GM23338 (cell line): ENCODE results near the gene PSG6.
"Not testable (repeated sequence)": the region's sequence is repeated elsewhere in the genome, so short reads cannot be mapped to it uniquely, and the experiment has no call there.

ENCODE experiments used
- CREB1 ChIP-seq: fragments of 250-450 bp; sonication (Bioruptor Pico); IDR thresholded peaks from 2 replicates; pipeline ENCODE4 v1.5.0; 2020; ENCODE audit warnings: low read depth, mild to moderate bottlenecking, moderate library complexity
- CTCF ChIP-seq, 2 experiments: fragments of 200-600 bp in 1 of 2; sonication (generic) in 1 of 2; conservative IDR thresholded peaks; 2 replicates each; pipeline versions ENCODE4 v1.5.1 to v1.6.1; 2016 to 2017; ENCODE audit warnings: antibody characterized with exemption in 2 of 2, low read depth in 2 of 2, mild to moderate bottlenecking in 2 of 2, moderate library complexity in 1 of 2
- EZH2 ChIP-seq: fragments of 200-600 bp; sonication (generic); IDR thresholded peaks from one replicate; pipeline ENCODE4 v1.8.0; 2017; ENCODE audit warnings: antibody characterized with exemption, mild to moderate bottlenecking, low read depth; ENCODE audit not compliant: unreplicated experiment
- EZH2phosphoT487 ChIP-seq: fragments of 200-600 bp; sonication (generic); IDR thresholded peaks from one replicate; pipeline ENCODE4 v1.8.1; 2018; ENCODE audit warnings: antibody characterized with exemption; ENCODE audit not compliant: unreplicated experiment
- JUNB ChIP-seq: IDR thresholded peaks from one replicate; pipeline ENCODE4 v1.6.1; 2016; ENCODE audit warnings: antibody characterized with exemption; ENCODE audit not compliant: unreplicated experiment
- NANOG ChIP-seq: IDR thresholded peaks from 2 replicates; pipeline ENCODE4 v1.6.1; 2016; ENCODE audit warnings: antibody characterized with exemption, borderline replicate concordance
- POLR2AphosphoS5 ChIP-seq: IDR thresholded peaks from 2 replicates; pipeline ENCODE4 v1.6.1; 2016; ENCODE audit warnings: antibody characterized with exemption, low read depth
- STAT1 ChIP-seq: IDR thresholded peaks from one replicate; pipeline ENCODE4 v1.6.1; 2016; ENCODE audit warnings: antibody characterized with exemption; ENCODE audit not compliant: unreplicated experiment
- ZNF331 ChIP-seq: fragments of 250-450 bp; sonication (Bioruptor Pico); IDR thresholded peaks from 2 replicates; pipeline ENCODE4 v1.5.0; 2020; ENCODE audit warnings: low read depth, mild to moderate bottlenecking, moderate library complexity
- TF ChIP-seq, protein P1 (sequence below): IDR thresholded peaks from one replicate; pipeline ENCODE4 v1.6.1; 2018; ENCODE audit warnings: antibody characterized with exemption; ENCODE audit not compliant: unreplicated experiment
- TF ChIP-seq, protein P2 (sequence below): IDR thresholded peaks from 2 replicates; pipeline ENCODE4 v1.6.1; 2016; ENCODE audit warnings: antibody characterized with exemption

DNA sequence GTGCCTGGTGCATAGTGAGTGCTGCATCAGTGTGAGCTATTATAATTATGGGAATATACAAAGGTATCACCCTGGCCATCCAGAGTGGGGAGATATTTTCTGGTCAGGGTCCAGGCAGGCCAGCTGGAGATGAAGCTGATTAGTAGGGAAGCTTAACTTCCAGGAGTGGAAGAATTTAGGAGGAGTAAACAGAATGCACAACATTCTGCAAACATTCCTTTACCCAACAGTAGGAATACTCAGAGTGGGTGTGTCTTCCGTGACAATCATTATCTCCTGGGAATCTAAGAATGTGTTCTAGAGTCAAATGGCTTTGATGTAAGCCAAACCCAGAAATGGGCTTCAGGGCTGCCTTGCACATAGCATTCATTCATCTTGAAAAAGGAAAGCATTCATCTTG lies 19.0 kb downstream of the PSG6 start:
- not testable (repeated sequence) for TF ChIP-seq CREB1 (CRISPR knock-in tag); EZH2; CTCF (conservative IDR thresholded peaks at IDR 0.05; ENCODE audit: low read depth in 2 of 2); STAT1; EZH2phosphoT487; JUNB; POLR2AphosphoS5; ZNF331 (CRISPR knock-in tag); NANOG
- TF ChIP-seq, protein P1, sequence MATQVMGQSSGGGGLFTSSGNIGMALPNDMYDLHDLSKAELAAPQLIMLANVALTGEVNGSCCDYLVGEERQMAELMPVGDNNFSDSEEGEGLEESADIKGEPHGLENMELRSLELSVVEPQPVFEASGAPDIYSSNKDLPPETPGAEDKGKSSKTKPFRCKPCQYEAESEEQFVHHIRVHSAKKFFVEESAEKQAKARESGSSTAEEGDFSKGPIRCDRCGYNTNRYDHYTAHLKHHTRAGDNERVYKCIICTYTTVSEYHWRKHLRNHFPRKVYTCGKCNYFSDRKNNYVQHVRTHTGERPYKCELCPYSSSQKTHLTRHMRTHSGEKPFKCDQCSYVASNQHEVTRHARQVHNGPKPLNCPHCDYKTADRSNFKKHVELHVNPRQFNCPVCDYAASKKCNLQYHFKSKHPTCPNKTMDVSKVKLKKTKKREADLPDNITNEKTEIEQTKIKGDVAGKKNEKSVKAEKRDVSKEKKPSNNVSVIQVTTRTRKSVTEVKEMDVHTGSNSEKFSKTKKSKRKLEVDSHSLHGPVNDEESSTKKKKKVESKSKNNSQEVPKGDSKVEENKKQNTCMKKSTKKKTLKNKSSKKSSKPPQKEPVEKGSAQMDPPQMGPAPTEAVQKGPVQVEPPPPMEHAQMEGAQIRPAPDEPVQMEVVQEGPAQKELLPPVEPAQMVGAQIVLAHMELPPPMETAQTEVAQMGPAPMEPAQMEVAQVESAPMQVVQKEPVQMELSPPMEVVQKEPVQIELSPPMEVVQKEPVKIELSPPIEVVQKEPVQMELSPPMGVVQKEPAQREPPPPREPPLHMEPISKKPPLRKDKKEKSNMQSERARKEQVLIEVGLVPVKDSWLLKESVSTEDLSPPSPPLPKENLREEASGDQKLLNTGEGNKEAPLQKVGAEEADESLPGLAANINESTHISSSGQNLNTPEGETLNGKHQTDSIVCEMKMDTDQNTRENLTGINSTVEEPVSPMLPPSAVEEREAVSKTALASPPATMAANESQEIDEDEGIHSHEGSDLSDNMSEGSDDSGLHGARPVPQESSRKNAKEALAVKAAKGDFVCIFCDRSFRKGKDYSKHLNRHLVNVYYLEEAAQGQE, result not testable (repeated sequence)
- TF ChIP-seq, protein P2, sequence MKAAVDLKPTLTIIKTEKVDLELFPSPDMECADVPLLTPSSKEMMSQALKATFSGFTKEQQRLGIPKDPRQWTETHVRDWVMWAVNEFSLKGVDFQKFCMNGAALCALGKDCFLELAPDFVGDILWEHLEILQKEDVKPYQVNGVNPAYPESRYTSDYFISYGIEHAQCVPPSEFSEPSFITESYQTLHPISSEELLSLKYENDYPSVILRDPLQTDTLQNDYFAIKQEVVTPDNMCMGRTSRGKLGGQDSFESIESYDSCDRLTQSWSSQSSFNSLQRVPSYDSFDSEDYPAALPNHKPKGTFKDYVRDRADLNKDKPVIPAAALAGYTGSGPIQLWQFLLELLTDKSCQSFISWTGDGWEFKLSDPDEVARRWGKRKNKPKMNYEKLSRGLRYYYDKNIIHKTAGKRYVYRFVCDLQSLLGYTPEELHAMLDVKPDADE, result not testable (repeated sequence)
